Hematopoietic multipotent progenitor cell treated with erythropoietin and hydrocortisone succinate and interleukin-3 and kit ligand, for 4 days (in vitro differentiated cells): ENCODE results near the gene PSME4.
"Not testable (repeated sequence)": the region's sequence is repeated elsewhere in the genome, so short reads cannot be mapped to it uniquely, and the experiment has no call there.

ENCODE experiments used
- DNase-seq: peaks from one replicate; pipeline ENCODE4 v3.0.0-alpha.2; 2015

Gene PSME4

DNA sequence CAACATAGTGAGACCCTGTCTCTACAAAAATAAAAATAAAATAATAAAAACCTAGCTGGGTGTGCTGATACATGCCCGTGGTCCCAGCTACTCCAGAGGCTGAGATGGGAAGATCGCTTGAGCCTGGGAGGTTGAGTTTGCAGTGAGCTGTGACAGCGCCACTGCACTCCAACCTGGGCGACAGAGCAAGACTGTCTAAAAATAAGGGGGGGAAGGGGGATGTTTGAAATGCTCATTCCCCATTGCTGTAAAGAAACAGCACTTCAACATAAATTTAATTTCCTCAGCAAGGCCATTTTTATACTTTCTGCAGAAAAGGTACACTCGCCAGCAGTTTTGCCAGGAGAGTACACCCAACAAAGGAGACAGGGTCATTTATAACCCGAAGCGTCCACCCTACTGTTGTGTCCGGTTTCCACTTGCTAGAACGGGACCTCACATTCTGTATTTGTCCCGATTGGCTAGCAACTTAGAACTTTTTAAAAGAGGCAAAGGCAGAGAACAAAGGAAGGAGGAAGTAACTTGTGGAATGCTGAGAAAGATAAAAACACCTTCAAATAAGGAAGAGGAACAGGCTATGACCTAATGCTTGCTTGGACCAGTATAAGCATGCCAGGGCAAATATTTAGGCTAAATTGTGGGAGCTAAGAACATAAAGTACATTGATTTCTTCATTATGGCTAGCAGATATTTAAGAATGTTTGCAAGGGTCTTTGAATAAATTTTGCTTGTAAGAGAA, 9.1 kb downstream of the PSME4 start:
- DNase-seq = not testable (repeated sequence)

DNA sequence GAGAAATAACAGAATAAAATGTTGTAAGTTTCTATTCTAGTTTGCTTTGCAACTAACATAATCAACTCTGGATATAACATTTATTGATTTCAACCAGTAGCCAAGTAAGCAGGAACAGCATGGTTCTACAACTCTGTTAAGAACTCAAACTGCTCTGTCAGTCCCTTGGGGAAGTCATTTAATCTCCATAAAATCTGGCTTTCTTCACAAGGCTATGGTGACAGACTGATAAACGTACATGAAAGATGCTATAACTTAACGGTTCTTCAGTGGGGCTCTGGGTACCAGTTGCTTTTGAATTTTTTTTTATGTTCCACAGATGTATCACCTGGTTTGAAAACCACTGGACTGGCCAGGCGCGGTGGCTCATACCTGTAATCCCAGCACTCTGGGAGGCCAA, 10.3 kb downstream of the PSME4 start:
- DNase-seq = peak; percentile 52

DNA sequence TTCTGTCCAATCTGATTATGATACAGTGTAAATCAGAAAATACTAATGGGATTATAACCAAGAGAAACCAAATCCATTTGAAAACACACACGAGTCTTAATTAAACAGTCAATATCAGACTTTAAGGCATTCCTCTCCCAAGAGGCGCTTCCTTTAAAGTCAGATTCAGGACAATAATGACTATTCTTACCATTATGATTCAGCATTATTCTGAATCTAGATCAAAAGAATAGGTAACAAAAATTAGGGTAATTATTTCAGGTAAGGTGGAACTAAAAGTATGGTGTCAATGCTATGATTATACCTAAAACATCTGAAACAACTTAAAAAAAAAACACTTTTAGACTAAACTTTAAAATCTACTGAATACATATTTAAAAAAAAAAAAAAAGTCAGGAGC, 12.3 kb downstream of the PSME4 start:
- no peak for DNase-seq

DNA sequence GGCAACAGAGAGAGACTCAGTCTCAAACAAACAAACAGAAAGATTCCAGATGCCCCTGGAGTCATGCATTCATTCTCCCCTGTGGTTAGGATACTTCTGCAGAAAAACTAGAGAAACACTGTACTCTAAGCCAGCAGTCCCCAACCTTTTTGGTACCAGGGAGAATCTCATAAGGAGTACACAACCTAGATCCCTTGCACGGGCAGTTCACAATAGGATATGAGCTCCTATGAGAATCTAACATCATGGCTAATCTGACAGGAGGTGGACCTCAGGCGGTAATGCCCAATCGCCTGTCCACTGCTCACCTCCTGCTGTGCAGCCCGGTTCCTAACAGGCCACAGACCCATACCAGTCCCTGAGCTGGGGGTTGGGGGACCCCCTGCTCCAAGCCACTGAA, 18.3 kb downstream of the PSME4 start:
- no peak for DNase-seq

DNA sequence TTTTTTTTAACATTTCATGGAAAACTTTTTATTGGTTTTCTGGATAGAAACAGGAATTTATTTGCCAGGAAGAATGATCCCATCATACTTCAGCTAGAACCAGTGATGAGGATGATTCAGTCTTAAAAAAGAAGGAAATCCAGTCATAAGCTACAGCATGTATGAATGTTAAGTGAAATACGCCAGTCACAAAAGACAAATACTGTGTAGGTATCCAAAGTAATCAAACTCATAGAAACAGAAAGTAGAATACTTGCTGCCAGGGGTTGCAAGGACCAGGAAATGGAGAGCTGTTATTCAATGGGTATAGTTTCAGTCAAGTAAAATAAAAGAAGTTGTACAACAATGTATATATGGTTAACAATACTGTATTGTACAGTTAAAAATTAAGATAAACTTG, 21.3 kb downstream of the PSME4 start:
- DNase-seq = no peak

DNA sequence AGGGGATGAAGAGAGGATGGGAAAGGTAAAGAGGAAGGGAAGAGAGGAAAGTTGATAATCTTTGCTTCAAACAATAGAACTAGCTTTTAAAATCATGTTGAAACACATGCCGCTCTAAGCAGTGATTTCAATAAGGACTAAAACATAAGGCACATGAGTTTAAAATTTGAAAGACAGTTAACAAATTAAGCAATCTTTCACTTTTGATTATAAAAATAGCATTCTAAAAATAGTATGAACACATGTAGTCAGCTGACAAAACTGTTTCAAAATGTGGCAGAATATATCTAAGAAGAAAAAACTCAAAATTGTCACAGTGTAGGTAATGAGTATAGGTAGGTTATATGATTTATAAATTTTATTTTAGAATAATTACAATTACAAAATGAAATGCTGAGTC, 25.3 kb downstream of the PSME4 start:
- DNase-seq = no peak

DNA sequence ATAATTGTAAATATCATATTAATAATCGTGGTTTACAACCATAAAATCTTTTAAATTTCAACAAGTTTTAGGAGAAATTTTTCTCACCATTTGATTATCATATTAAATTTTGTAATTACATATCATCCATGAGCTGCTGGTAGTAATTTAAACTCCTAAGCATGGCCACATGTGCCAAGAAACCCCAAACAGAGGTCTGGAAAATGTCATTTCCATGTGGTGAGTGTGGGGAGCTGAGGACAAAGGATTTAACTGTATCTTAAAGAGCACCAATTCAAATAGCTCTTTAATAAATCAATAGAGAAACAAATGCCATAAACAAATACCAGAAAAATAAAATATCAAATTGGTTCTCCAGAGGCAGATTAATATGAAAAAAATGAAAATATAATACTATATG, 26.3 kb downstream of the PSME4 start:
- DNase-seq = no peak

DNA sequence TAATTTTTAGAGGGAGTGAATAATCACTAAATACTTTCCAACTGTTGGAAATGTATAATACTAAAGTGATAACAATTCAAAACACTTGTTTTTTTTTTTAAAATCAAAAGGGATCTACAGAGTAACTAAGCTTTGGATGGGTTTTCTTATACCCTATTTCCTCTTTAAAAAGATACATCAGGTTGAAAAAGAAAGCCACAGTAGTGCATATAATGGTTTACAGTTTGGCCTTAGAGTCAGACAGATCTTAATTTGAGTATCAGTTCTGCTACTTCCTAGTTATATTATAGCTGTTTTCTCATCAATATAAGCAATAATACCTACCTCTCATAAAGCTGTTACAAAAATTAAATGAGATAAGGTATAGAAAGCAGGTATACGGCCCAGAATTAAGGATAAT, 28.5 kb downstream of the PSME4 start:
- no peak for DNase-seq

DNA sequence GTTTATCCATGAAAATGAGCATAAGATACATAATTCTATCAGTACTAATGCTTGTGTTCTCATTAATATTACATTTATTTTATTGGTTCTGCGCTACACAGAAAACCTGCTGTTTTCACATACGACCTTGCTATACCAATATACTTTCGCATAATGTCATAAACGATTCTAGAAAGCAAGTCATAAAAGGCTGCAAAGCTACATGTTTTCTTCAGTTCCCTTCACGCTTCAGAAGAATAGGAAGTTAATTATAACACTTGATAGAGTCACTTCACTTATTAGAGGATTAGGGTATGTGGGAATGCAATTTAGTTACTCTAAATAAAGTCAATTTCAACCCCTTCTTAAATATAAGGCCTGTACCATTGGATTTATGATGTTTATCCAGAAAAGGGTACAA, 29.0 kb downstream of the PSME4 start:
- no peak for DNase-seq

DNA sequence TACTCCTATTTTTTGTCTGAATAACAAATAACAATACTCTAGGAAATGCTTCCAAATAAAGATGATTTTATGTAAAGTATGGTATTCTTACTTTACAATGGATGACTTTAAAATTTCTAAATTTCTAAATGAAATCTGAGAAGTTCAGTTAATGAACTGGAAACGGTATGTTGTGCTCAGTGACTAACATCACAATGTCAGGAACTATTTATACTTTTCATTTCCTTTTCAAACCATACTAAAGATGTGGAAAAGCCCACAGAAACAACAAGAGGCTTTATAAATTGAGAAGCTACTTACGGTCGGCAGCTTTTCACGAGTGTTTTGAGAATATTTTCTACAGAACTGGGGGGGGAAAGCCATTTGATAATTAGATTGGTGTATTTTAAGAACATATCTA, 31.1 kb downstream of the PSME4 start:
- DNase-seq = no peak

DNA sequence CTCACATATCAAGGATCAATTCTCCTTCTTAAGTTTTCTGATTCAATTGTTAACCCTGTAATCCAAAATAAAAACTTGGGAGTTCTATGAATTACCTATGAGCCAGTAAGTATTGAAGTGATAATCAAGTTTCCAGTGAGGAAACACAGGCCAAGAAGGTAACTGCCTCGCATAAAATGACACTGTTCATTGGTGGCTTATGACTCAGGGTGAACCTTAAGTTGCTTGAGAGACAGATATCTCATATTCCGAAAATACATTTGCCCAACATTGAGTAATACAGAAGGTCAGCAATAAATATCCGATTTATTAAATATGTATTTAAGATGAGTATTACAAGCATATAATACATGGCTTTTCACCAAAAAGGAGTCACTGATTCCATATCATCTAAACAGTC, 31.9 kb downstream of the PSME4 start:
- DNase-seq = no peak

DNA sequence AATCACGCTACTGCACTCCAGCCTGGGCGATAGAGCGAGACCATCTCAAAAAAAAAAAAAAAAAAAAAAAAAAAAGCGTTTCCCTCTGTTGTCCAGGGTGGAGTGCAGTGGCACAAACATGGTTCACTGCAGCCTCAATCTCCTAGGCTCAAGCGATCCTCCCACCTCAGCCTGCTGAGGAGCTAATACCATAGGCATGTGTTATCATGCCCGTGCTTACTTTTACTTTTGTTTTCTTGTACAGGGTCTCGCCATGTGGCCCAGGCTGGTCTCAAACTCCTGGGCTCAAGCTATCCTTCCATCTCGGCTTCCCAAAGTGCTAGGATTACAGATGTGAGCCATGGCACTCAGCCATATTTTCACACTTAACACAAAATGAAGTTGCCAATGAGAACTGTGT, 37.5 kb downstream of the PSME4 start:
- no peak for DNase-seq

DNA sequence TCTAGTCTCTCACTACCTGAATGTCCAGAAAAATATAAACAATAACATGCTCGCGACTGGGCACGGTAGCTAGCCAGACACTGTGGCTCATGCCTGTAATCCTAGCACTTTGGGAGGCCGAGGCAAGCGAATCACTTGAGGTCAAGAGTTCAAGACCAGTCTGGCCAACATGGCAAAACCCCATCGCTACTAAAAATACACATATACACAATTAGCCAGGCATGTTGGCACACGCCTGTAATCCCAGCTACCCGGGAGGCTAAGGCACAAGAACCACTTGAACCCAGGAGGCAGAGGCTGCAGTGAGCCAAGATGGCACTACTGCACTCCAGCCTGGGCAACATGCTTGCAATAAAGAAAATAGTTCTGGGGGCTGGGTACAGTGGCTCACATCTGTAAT, 44.5 kb downstream of the PSME4 start:
- not testable (repeated sequence) for DNase-seq

DNA sequence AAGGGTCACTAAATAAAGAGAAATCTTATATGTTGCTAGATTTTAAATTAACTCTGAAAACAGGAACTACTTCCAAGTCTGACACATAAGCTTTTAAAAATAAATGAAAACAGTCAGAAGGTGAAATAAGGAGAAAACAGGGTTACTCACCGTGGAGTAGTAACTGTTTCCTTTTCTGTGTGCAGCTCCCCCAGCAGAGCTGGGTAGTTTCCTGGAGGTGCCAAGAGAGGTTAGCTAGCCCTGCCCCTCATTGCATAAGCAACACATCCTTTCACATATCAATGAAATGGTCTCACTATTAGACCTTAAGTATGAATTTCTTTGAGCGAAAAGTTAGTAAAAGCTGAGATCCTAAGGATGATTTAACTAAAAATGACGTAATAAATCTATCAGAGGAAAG, 57.1 kb downstream of the PSME4 start:
- DNase-seq = peak; percentile 57

DNA sequence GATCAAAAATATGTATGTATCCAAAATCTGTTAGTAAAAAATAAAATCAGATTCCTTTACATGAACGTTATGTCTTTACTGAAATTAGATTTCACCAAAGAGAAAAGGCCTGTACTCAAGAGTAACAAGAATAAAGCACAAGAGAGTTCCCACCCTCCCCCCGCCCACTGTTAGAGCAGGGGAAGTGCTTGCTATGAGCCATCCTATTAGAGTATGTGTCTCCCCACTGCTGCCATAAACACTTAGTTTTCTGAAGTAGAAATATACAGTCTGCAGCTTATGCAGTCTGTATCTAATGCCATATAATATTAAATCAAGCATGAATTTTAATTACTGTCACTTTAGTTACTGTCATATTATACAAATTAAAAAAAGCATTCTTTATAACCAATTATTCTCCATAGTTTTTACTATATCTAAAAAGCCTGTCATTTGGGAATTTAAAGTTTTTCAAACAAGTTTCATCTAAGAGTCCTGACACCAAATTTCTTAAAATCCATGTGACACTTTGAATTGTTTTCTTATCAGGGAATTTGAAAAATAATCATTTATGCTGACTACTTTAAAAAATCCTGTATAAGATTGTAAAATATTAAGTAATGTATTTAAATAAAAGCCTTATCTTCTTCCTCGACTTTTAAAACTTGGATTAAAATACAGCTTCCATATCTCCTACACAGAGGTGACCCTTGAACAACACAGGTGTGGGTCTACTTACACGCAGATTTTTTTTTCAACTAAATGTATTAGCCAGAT, 59.2 kb downstream of the PSME4 start:
- DNase-seq = peak; percentile 4

DNA sequence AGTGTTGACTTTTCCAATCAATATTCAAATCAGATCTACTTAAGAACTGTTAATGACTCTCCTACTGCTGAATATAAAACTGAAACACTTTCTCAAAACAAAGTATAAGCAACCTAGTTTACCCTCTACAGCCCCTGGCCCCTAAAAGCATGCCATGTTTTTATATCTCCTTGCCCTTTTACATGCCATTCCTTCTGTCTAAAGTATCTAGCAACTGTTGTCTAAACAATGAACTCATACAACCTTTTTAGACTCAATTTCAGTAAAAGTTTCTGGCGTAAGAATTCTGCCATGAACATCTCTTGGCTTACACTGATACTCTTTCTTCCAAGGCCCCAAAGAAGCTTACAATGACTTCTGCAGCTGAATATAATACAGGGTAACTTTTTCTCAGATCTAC, 63.2 kb downstream of the PSME4 start:
- DNase-seq = no peak

DNA sequence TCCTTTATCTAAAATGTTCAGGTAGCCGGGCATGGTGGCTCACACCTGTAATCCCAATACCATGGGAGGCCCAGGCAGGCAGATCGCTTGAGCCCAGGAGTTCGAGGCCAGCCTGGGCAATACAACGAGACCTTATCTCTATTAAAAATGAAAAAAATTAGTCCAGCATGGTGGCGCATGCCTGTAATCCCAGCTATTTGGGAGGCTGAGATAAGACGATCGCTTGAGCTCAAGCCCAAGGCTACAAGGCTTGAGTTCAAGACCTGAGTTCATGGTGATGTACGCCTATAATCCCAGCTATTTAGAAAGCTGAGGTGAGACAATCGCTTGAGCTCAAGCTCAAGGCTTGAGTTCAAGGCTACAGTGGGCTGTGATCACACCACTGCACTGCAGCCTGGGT, 65.4 kb downstream of the PSME4 start:
- DNase-seq = no peak

DNA sequence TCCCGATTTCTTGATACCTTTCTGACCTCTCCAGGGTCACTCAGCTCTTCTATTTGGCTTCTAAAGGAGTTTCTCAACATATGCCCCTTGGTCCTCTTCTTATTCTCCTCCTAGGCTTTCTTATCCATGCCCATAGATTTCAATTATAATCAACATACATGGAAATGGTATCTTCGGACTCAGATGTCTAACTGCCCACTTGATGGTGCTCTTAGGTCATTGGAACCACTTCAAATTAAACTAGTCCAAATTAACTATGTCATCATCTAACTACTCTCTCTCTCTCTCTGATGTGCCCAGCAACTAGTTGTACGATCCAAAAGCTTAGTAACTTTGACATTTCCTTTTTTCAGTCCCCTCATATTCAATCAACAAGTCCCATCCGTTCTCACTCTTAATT, 67.8 kb downstream of the PSME4 start:
- peak; percentile 9 for DNase-seq

DNA sequence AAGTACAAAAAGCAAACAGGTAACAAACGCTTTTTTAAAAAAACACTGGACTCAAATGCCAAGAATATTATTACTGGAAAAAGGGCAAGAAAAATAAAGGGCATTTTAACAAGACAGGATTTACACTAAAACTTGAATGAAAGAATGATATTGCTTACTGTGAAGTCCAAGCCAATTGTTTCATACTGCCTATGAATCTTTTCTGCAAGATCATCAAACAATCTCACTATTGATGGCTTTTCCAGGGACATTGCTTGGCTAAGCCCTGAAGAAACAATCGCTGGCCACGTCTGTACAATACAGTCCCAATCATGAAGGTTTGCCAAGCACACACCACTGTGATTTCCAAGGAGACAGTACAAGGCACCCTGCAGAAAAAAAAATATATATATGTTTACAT, 69.6 kb downstream of the PSME4 start:
- DNase-seq = no peak

DNA sequence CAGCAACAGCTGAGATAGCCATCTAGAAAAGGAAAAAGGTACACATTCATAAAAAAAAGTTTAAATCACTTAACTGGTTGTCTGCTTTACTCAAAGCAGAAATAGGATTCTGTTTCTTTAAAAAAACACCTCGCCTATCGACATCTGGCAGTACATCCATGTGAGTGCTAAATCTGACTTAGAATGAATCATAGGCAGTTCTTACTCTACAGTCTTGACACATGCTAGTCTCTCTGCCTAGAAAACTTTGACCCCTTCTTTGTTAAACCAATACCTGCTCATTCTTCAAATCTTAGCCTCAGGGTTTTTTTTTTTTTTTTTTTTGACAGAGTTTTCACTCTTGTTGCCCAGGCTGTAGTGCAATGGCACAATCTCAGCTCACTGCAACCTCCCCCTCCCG, 73.9 kb downstream of the PSME4 start:
- DNase-seq = no peak

DNA sequence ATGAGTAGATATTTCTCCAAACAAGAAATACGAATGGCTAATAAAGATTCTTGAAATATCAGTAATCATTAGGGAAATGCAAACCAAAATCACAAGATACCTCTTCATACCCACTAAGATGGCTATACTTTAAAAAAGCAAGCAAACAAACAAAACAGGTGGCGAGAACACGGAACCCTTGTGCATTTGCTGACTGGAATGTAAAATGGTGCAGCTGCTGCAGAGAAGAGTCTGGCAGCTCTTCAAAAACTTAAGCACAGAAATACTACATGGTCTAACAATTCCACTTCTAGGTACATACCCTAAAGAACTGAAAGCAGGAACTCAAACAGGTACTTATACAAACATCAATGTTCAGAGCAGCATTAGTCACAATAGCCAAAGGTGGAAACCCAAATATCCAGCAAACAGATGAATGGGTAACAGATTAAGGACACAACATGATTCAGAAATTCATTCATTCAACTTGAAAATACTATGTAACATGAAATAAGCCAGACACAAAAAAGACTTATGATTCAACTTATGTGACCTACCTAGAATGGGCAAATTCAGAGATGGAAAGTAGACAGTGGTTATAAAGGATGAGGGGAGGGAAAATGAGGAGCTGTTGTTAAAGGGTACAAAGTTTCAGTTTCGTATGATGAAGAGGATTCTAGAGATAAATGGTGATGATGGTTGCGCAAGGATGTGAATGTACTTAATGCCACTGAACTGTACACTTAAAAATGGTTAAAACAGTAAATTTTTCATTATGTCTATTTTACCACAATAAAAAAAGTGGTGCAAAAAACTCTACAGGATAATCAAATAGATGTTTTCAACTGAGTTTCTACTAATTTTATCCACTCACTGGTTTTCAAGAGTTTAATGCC, 84.2 kb downstream of the PSME4 start:
- no peak for DNase-seq

DNA sequence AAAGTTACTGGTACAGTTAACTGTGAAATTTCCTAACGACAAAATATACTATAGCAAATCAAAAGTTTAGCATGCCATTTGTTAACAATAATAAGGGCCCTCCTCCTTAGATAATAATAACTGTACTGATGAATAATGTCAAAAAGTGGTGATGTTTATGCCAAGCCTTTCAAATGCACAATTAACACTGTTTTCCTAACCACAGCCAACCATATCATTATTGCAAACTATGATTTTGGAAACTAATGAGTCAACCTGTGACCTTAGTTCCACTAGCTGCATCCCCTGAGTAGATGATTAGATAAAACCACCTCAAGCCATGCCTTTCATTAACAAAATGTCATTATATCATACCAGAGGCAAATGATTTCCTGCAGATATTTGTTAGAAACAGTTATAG, 85.9 kb downstream of the PSME4 start:
- no peak for DNase-seq

DNA sequence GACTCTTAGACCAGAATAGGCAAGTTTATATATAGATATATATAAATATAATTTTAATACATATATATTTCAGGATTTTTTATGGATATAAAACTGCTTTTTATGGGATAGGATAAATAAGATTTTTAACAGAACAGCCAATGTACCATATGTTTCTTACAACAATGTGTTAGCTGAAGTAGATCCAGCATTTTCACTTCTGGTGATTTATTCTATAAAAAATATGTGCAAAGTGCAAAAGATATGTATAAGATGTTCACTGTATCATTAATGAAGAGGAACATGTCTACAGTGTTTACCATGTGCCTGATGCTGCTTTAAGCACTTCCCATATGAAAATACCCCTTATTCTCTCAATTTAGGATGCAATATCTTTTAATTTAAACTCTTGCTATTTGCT, 88.8 kb downstream of the PSME4 start:
- DNase-seq = no peak

DNA sequence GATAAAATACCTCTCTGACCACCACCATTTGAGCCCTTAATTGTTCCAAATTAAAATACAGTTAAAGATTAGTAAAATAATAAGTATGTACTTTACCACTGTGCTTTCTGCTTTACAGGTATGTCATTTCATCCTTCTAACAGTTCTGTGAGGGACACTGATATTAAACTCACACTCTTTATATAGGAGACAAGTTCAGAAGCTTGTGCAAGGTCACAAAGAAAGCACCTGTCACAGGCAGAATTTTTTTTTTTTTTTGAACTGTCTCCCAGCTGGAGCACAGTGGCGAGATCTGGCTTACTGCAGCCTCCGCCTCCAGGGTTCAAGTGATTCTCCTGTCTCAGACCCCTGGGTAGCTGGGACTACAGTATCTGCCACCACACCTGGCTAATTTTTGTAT, 89.4 kb downstream of the PSME4 start:
- no peak for DNase-seq
